Measurements from ENCODE around the gene MRPS31. TPM values are rescaled to one million over a fixed set of nuclear protein-coding genes. Genes with fewer than 3 reads are reported as not detected.

Gene MRPS31
- total RNA-seq, 1 experiment from 2014 or later, result 22.2 TPM

DNA sequence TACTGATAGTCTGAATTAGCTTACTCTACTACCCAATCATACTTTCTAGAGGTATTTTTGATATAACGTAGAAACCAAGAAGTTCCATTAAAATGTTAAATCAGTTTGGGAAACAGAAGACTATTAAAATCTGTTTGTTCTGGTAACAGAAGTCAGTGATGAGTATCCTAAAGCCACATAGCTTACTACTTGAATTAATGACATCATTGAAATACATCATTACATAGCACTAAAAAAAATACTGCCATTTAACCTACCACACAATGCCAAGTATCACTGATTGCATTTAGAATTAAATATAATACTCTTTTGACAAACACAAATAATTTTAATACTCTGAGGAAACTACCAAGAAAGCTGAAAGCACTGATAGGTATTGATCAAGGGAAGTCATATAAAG, 5.4 kb downstream of the MRPS31 start:
- H3K4me2 ChIP-seq, result no peak overlapping the region
- no peak overlapping the region for H2AFZ ChIP-seq
- H3K9me3 ChIP-seq (ENCODE audit: insufficient read depth, low read depth), result no peaks in the 10 kb centered on the region
- intact Hi-C loops (cut with micrococcal nuclease; ENCODE audit: unreplicated experiment), result no loop called here
- TF ChIP-seq, protein P1, sequence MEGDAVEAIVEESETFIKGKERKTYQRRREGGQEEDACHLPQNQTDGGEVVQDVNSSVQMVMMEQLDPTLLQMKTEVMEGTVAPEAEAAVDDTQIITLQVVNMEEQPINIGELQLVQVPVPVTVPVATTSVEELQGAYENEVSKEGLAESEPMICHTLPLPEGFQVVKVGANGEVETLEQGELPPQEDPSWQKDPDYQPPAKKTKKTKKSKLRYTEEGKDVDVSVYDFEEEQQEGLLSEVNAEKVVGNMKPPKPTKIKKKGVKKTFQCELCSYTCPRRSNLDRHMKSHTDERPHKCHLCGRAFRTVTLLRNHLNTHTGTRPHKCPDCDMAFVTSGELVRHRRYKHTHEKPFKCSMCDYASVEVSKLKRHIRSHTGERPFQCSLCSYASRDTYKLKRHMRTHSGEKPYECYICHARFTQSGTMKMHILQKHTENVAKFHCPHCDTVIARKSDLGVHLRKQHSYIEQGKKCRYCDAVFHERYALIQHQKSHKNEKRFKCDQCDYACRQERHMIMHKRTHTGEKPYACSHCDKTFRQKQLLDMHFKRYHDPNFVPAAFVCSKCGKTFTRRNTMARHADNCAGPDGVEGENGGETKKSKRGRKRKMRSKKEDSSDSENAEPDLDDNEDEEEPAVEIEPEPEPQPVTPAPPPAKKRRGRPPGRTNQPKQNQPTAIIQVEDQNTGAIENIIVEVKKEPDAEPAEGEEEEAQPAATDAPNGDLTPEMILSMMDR (conservative IDR thresholded peaks at IDR 0.05), result no peak
- TF ChIP-seq EZH2 (IDR thresholded peaks at IDR 0.05; ENCODE audit: low read depth), result no peak
- H4K20me1 ChIP-seq (ENCODE audit: insufficient read depth), result no peaks in the 10 kb centered on the region
- H3K27me3 ChIP-seq (ENCODE audit: insufficient read depth, low read depth), result no peaks in the 10 kb centered on the region
- H3K4me3 ChIP-seq, result no peak overlapping the region
- peaks cover 6% of the 10 kb centered on the region; the same call in 1 of the 2 replicates for H3K4me1 ChIP-seq (replicated peaks; ENCODE audit: insufficient read depth)
- H3K27ac ChIP-seq, result no peak overlapping the region
- H3K36me3 ChIP-seq (ENCODE audit: low read depth), result no peaks in the 10 kb centered on the region
- no TSS peak for BruUV-seq (replicated peaks)
- H3K9me2 ChIP-seq (ENCODE audit: insufficient read depth), result no peaks in the 10 kb centered on the region
- POLR2A ChIA-PET (ENCODE audit: unreplicated experiment), result no interaction called here
- DNase-seq, result no peak
- CTCF ChIA-PET, result no interaction called here
- no peaks in the 10 kb centered on the region for H3F3A ChIP-seq (ENCODE audit: insufficient read depth, low read depth)
- H3K79me2 ChIP-seq (ENCODE audit: low read depth), result peaks cover 11% of the 10 kb centered on the region

DNA sequence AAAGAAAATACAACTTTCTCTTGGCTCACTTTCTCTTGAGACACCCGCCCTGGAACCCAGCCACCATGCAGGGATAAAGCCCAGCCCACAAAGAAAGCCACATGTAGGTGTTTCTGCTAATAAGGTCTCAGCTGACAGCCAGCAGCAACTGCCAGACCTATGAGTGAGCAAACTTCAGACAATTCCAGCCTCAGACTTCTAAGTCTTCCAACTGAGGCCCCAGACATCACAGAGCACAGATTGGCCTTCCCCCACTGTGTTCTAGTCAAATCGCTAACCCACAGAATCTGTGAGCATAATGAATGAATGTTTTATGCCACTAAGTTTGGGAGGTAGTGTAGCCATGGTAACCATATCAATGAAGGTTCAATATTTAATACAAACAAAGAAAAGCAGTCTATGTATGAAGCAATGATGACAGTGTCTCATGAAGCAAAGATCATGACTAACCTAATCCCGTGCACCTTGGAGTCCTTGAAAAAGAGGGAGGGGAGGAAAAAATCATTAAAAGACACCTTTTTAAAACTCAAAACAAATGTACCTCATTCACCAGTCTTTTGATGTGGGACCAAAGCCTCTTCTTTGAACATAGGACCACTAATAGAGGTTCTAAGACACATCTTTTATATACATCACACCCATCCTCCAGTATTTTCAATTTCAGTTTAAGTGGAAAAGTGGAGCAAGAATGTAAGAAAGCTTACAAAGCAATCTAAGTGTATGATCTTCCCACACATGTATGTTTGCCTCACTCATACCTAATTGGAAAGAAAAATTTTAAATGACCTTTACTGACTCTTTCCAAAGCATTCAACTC, 6.2 kb downstream of the MRPS31 start:
- Histone ChIP-seq H3K4me3 (no peak overlapping the region), H3K4me1 (replicated peaks; ENCODE audit: insufficient read depth) (peaks cover 3% of the 10 kb centered on the region; the same call in 1 of the 2 replicates), H3K9me2 (ENCODE audit: insufficient read depth) (no peaks in the 10 kb centered on the region), H3K79me2 (ENCODE audit: low read depth) (peaks cover 3% of the 10 kb centered on the region; the same call in 1 of the 2 replicates), H3K36me3 (ENCODE audit: low read depth) (no peaks in the 10 kb centered on the region), H3F3A (ENCODE audit: insufficient read depth, low read depth) (no peaks in the 10 kb centered on the region), H2AFZ (no peak overlapping the region), H3K27me3 (ENCODE audit: insufficient read depth, low read depth) (no peaks in the 10 kb centered on the region), H4K20me1 (ENCODE audit: insufficient read depth) (no peaks in the 10 kb centered on the region), H3K9me3 (ENCODE audit: insufficient read depth, low read depth) (no peaks in the 10 kb centered on the region), H3K27ac (no peak overlapping the region), H3K4me2 (no peak overlapping the region)
- no peak for TF ChIP-seq EZH2 (IDR thresholded peaks at IDR 0.05; ENCODE audit: low read depth)
- TF ChIP-seq, protein P1 (conservative IDR thresholded peaks at IDR 0.05), result no peak
- ChIA-PET CTCF (no interaction called here), POLR2A (ENCODE audit: unreplicated experiment) (no interaction called here)
- intact Hi-C loops (cut with micrococcal nuclease; ENCODE audit: unreplicated experiment), result no loop called here
- no TSS peak for BruUV-seq (replicated peaks)
- no peak for DNase-seq

DNA sequence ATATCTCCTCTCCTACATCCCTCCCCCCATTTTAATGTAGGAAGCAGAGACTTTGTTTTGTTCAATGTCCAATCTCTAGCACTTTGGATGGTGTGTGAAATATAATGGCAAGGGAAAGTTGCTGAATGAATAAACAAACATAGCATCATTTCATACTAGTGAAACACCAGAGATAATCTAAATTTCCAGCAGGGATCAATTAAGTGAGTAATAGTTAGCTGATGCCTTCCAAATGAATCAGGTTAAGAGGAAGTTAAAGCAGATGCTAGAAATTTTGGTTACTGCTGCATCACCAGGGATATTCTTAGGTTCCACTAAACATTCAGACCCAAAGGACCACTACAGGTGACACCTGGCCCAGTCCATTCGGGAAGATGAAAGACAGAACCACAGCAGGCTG, 8.1 kb downstream of the MRPS31 start:
- no peaks in the 10 kb centered on the region for H3K79me2 ChIP-seq (ENCODE audit: low read depth)
- H3F3A ChIP-seq (ENCODE audit: insufficient read depth, low read depth), result no peaks in the 10 kb centered on the region
- no peaks in the 10 kb centered on the region for H4K20me1 ChIP-seq (ENCODE audit: insufficient read depth)
- no peak for DNase-seq
- no peak overlapping the region for H2AFZ ChIP-seq
- no peak overlapping the region for H3K27ac ChIP-seq
- H3K4me1 ChIP-seq (replicated peaks; ENCODE audit: insufficient read depth), result no peaks in the 10 kb centered on the region
- no peak overlapping the region for H3K4me3 ChIP-seq
- no peaks in the 10 kb centered on the region for H3K36me3 ChIP-seq (ENCODE audit: low read depth)
- ChIA-PET CTCF (no interaction called here), POLR2A (ENCODE audit: unreplicated experiment) (no interaction called here)
- no TSS peak for BruUV-seq (replicated peaks)
- TF ChIP-seq, protein P1 (conservative IDR thresholded peaks at IDR 0.05), result no peak
- TF ChIP-seq EZH2 (IDR thresholded peaks at IDR 0.05; ENCODE audit: low read depth), result no peak
- no peaks in the 10 kb centered on the region for H3K9me3 ChIP-seq (ENCODE audit: insufficient read depth, low read depth)
- H3K4me2 ChIP-seq, result no peak overlapping the region
- intact Hi-C loops (cut with micrococcal nuclease; ENCODE audit: unreplicated experiment), result no loop called here
- no peaks in the 10 kb centered on the region for H3K9me2 ChIP-seq (ENCODE audit: insufficient read depth)
- H3K27me3 ChIP-seq (ENCODE audit: insufficient read depth, low read depth), result no peaks in the 10 kb centered on the region
